Cardiac muscle cell (in vitro differentiated cells and primary cell): Measurements from ENCODE around the gene LIMCH1. TPM values are rescaled to one million over a fixed set of nuclear protein-coding genes. Genes with fewer than 3 reads are reported as not detected.
"Not testable (repeated sequence)": the region's sequence is repeated elsewhere in the genome, so short reads cannot be mapped to it uniquely, and the experiment has no call there.

Source experiments
- DNase-seq, 2 donors: peaks; one replicate each; pipeline versions ENCODE4 v3.0.0 to v3.0.0-alpha.2; 2010 to 2017; ENCODE audit warnings: low read depth in 1 of 2, low spot score in 1 of 2
- H3K27ac ChIP-seq: fragments of 200-600 bp; sonication (generic); 2 replicates; pipeline ENCODE4 v1.5.1; 2016
- H3K27me3 ChIP-seq: fragments of 200-600 bp; sonication (generic); 2 replicates; pipeline ENCODE4 v1.6.0; 2016; ENCODE audit warnings: control low read depth
- H3K36me3 ChIP-seq: fragments of 200-600 bp; sonication (generic); 2 replicates; pipeline ENCODE4 v1.5.1; 2016; ENCODE audit warnings: control low read depth
- H3K4me1 ChIP-seq: fragments of 200-600 bp; sonication (generic); 2 replicates; pipeline ENCODE4 v1.8.1; 2017; ENCODE audit warnings: low read depth, mild to moderate bottlenecking, mixed run types
- H3K4me3 ChIP-seq: fragments of 200-600 bp; sonication (generic); 2 replicates; pipeline ENCODE4 v1.5.1; 2016; ENCODE audit warnings: mild to moderate bottlenecking
- H3K9me3 ChIP-seq: fragments of 200-600 bp; sonication (generic); 2 replicates; pipeline ENCODE4 v1.5.1; 2017; ENCODE audit warnings: low read depth, mild to moderate bottlenecking, control low read depth
- polyA plus RNA-seq: library from polyadenylated mRNA; unstranded; fragments of >200 nt; fragmentation: Nextera tagmentation; extraction: Ambion mirVana; gene quantifications from 2 replicates; pipeline ENCODE4 v1.2.1, GENCODE V29; 2016
- total RNA-seq: library from RNA; depleted of rRNA; stranded (reverse); fragments of >200 nt; gene quantifications from 2 replicates; pipeline ENCODE4 v1.2.3, GENCODE V29; 2016
- TF ChIP-seq, protein P1 (sequence below): IDR thresholded peaks from 2 replicates; pipeline ENCODE4 v1.5.1; 2012; ENCODE audit warnings: low read depth, mild to moderate bottlenecking, low read length

Gene LIMCH1
- total and polyA plus RNA-seq, 2 experiments from 2014 or later = 2.8 to 4.5 TPM

DNA sequence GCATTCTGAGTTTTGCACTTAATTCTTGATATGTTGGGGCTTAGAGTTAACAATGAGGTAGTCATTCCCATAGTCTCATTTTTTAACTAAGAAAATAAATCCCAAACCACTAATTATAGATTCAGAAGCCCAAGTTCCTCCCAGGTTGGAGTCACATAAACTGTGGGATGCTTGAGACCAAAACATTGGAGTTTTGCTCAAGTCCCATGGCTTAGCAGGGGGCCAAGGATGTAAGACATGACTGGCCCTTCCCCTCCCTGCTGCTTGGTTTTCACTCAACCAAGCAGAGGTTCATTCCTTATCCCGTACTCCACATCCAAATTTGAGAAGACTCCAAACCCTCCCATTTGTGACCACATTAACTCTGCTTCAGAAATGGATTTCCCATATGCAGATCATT, 101.3 kb downstream of the LIMCH1 start:
- no peak overlapping the region for H3K4me3 ChIP-seq
- TF ChIP-seq, protein P1, sequence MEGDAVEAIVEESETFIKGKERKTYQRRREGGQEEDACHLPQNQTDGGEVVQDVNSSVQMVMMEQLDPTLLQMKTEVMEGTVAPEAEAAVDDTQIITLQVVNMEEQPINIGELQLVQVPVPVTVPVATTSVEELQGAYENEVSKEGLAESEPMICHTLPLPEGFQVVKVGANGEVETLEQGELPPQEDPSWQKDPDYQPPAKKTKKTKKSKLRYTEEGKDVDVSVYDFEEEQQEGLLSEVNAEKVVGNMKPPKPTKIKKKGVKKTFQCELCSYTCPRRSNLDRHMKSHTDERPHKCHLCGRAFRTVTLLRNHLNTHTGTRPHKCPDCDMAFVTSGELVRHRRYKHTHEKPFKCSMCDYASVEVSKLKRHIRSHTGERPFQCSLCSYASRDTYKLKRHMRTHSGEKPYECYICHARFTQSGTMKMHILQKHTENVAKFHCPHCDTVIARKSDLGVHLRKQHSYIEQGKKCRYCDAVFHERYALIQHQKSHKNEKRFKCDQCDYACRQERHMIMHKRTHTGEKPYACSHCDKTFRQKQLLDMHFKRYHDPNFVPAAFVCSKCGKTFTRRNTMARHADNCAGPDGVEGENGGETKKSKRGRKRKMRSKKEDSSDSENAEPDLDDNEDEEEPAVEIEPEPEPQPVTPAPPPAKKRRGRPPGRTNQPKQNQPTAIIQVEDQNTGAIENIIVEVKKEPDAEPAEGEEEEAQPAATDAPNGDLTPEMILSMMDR = no peak
- no peaks in the 10 kb centered on the region for H3K4me1 ChIP-seq
- H3K9me3 ChIP-seq = no peaks in the 10 kb centered on the region
- H3K36me3 ChIP-seq = no peaks in the 10 kb centered on the region
- H3K27ac ChIP-seq = no peak overlapping the region
- no peak for DNase-seq
- peaks cover 55% of the 10 kb centered on the region for H3K27me3 ChIP-seq

DNA sequence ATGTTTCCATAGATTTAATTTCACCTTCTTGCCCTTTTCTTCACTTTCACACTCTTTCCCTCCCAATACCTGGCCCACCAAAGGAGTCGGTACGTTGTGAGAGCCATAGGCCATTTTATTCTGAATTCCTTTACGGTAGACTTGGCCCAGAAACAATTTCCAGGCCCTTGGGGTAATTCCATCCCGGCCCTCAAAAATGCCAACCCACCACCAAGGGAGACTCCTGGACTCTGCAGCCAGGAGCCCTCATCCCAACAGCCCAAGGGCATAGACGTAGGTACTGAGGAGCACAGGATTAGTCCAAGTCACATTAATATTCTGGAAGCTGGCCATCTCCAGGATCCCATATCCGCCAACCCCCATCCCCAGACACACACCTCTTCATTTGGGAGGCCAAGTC, 102.9 kb downstream of the LIMCH1 start:
- no peak for DNase-seq
- H3K4me1 ChIP-seq = no peaks in the 10 kb centered on the region
- no peaks in the 10 kb centered on the region for H3K36me3 ChIP-seq
- H3K27ac ChIP-seq = no peak overlapping the region
- no peaks in the 10 kb centered on the region for H3K9me3 ChIP-seq
- H3K4me3 ChIP-seq = no peak overlapping the region
- peaks cover 58% of the 10 kb centered on the region for H3K27me3 ChIP-seq
- TF ChIP-seq, protein P1 = no peak

- H3K36me3 ChIP-seq, H3K4me3 ChIP-seq, H3K27ac ChIP-seq, H3K9me3 ChIP-seq, H3K4me1 ChIP-seq: not testable (repeated sequence)
- peaks cover 67% of the 10 kb centered on the region for H3K27me3 ChIP-seq
- peak in 1 of 2 donors; percentile 7 for DNase-seq
These were observed 104.8 kb downstream of the LIMCH1 start for GRCh38 chr4:41642746-41643145.

DNA sequence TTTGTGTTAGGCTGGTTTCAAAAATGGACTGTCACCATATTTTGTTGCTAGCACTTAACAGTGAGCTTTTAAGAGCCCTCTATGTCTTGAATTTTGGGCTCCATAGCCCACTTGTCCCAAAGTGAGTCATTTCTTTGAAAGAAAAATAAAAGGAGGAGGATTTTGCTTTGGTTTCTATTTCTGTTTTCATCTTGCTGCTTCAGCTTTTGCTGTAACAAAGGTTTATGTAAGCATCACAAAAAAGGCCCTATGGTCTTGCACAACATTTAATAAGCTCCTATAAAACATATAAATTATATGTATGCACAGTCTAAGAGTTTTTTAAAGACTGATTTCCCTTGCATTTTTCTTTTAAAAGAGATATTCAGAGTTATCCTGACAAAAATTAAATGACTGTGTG, 105.4 kb downstream of the LIMCH1 start:
- TF ChIP-seq, protein P1 = no peak
- H3K9me3 ChIP-seq = no peaks in the 10 kb centered on the region
- H3K4me1 ChIP-seq = no peaks in the 10 kb centered on the region
- H3K27me3 ChIP-seq = peaks cover 73% of the 10 kb centered on the region
- no peak overlapping the region for H3K27ac ChIP-seq
- DNase-seq = no peak
- no peak overlapping the region for H3K4me3 ChIP-seq
- H3K36me3 ChIP-seq = no peaks in the 10 kb centered on the region

GRCh38 chr4:41644288-41644914, 106.4 kb downstream of the LIMCH1 start:
- Histone ChIP-seq H3K4me3 (no peak overlapping the region), H3K9me3 (no peaks in the 10 kb centered on the region), H3K36me3 (no peaks in the 10 kb centered on the region), H3K4me1 (no peaks in the 10 kb centered on the region), H3K27ac (no peak overlapping the region), H3K27me3 (peaks cover 67% of the 10 kb centered on the region)
- TF ChIP-seq, protein P1 = peak; percentile 91
- peak; percentile 61 to 86 for DNase-seq

- H3K27ac ChIP-seq = no peak overlapping the region
- H3K4me3 ChIP-seq = no peak overlapping the region
- no peaks in the 10 kb centered on the region for H3K9me3 ChIP-seq
- H3K27me3 ChIP-seq = peaks cover 71% of the 10 kb centered on the region
- TF ChIP-seq, protein P1 = no peak
- no peaks in the 10 kb centered on the region for H3K4me1 ChIP-seq
- H3K36me3 ChIP-seq = no peaks in the 10 kb centered on the region
- no peak for DNase-seq
These were observed 106.9 kb downstream of the LIMCH1 start for GRCh38 chr4:41644915-41645295.
